Mesenchymal stem cell (in vitro differentiated cells and primary cell): ENCODE results near the gene COX6B2.
A peak's percentile ranks its signal among the peaks of the same experiment; 100 is the strongest.

Experiments
- DNase-seq: peaks from one replicate; pipeline ENCODE4 v3.0.0-alpha.2; 2013
- H2AFZ ChIP-seq: one replicate; pipeline ENCODE4 v1.6.1; 2013; ENCODE audit warnings: low read depth, mild to moderate bottlenecking, control low read depth, inconsistent platforms, low read length, moderate library complexity
- H2AK5ac ChIP-seq: 2 replicates; pipeline ENCODE4 v1.6.1; 2013; ENCODE audit warnings: low read length, moderate library complexity, mild to moderate bottlenecking, inconsistent platforms; ENCODE audit not compliant: severe bottlenecking
- H2BK120ac ChIP-seq: one replicate; pipeline ENCODE4 v1.6.1; 2013; ENCODE audit warnings: low read depth, mild to moderate bottlenecking, inconsistent platforms, low read length, moderate library complexity
- H2BK12ac ChIP-seq, 2 experiments: one replicate each; pipeline ENCODE4 v1.6.1; 2013; ENCODE audit warnings: inconsistent platforms in 2 of 2, low read length in 2 of 2, mild to moderate bottlenecking in 2 of 2, moderate library complexity in 2 of 2, control low read depth in 1 of 2
- H2BK15ac ChIP-seq: one replicate; pipeline ENCODE4 v1.6.1; 2013; ENCODE audit warnings: mild to moderate bottlenecking, low read depth, inconsistent platforms; ENCODE audit not compliant: poor library complexity, severe bottlenecking
- H2BK5ac ChIP-seq: 2 replicates; pipeline ENCODE4 v1.6.1; 2013; ENCODE audit warnings: low read depth, mild to moderate bottlenecking, low read length, control low read depth, inconsistent platforms; ENCODE audit not compliant: poor library complexity, severe bottlenecking
- H3K14ac ChIP-seq, 2 experiments: one replicate each; pipeline ENCODE4 v1.6.1; 2013; ENCODE audit warnings: inconsistent platforms in 2 of 2, low read length in 2 of 2, control low read depth in 1 of 2, mild to moderate bottlenecking in 1 of 2, moderate library complexity in 1 of 2
- H3K18ac ChIP-seq, 2 experiments: one replicate each; pipeline ENCODE4 v1.6.1; 2013; ENCODE audit warnings: inconsistent platforms in 2 of 2, low read length in 2 of 2, control low read depth in 1 of 2, low read depth in 1 of 2, mild to moderate bottlenecking in 1 of 2
- H3K23ac ChIP-seq, 2 experiments: one replicate each; pipeline ENCODE4 v1.6.1; 2013; ENCODE audit warnings: inconsistent platforms in 2 of 2, low read length in 2 of 2, mild to moderate bottlenecking in 2 of 2, moderate library complexity in 2 of 2, control low read depth in 1 of 2
- H3K27ac ChIP-seq: 2 replicates; pipeline ENCODE4 v1.5.1; 2013; ENCODE audit warnings: mild to moderate bottlenecking, moderate library complexity, low read length, control low read depth, inconsistent platforms; ENCODE audit not compliant: poor library complexity, severe bottlenecking
- H3K27me3 ChIP-seq, 2 experiments: 2 replicates each; pipeline versions ENCODE4 v1.6.1 to v1.7.0; 2013; ENCODE audit warnings: low read length in 2 of 2, mild to moderate bottlenecking in 2 of 2, moderate library complexity in 2 of 2, control low read depth in 1 of 2, inconsistent platforms in 1 of 2; ENCODE audit not compliant: control insufficient read depth in 1 of 2, insufficient read depth in 1 of 2
- H3K36me3 ChIP-seq, 2 experiments: 2 replicates each; pipeline versions ENCODE4 v1.6.1 to v1.7.0; 2013; ENCODE audit warnings: low read length in 2 of 2, control low read depth in 1 of 2, inconsistent platforms in 1 of 2, low read depth in 1 of 2, mild to moderate bottlenecking in 1 of 2; ENCODE audit not compliant: insufficient read depth in 2 of 2, control insufficient read depth in 1 of 2
- H3K4ac ChIP-seq, 2 experiments: one replicate each; pipeline ENCODE4 v1.6.1; 2013; ENCODE audit warnings: inconsistent platforms in 2 of 2, low read length in 2 of 2, mild to moderate bottlenecking in 2 of 2, moderate library complexity in 2 of 2, control low read depth in 1 of 2, low read depth in 1 of 2
- H3K4me1 ChIP-seq: 2 replicates; pipeline ENCODE4 v1.6.1; 2013; ENCODE audit warnings: low read depth, low read length, control low read depth; ENCODE audit not compliant: control insufficient read depth, insufficient read depth
- H3K4me2 ChIP-seq: 2 replicates; pipeline ENCODE4 v1.6.1; 2013; ENCODE audit warnings: low read length, mild to moderate bottlenecking, inconsistent platforms; ENCODE audit not compliant: poor library complexity, severe bottlenecking
- H3K4me3 ChIP-seq, 2 experiments: 2 replicates each; pipeline versions ENCODE4 v1.5.1 to v1.7.0; 2013; ENCODE audit warnings: low read length in 2 of 2, mild to moderate bottlenecking in 2 of 2, control low read depth in 1 of 2, low read depth in 1 of 2; ENCODE audit not compliant: insufficient read depth in 1 of 2
- H3K79me1 ChIP-seq: replicated peaks from 2 replicates; pipeline ENCODE4 v1.6.1; 2013; ENCODE audit warnings: mild to moderate bottlenecking, control low read depth, low read length, inconsistent platforms; ENCODE audit not compliant: poor library complexity, severe bottlenecking
- H3K9ac ChIP-seq: 2 replicates; pipeline ENCODE4 v1.7.0; 2013; ENCODE audit warnings: mild to moderate bottlenecking, low read length, moderate library complexity
- H3K9me3 ChIP-seq: 2 replicates; pipeline ENCODE4 v1.7.0; 2013; ENCODE audit warnings: mild to moderate bottlenecking, low read length; ENCODE audit not compliant: control insufficient read depth
- H4K8ac ChIP-seq: one replicate; pipeline ENCODE4 v1.6.1; 2013; ENCODE audit warnings: inconsistent platforms, mild to moderate bottlenecking, low read length, moderate library complexity
- H4K91ac ChIP-seq: one replicate; pipeline ENCODE4 v1.6.1; 2013; ENCODE audit warnings: mild to moderate bottlenecking, low read length, inconsistent platforms
- WGBS: methylation state at CpG from one replicate; pipeline ENCODE4 v1.1.7; 2013; ENCODE audit warnings: mixed read lengths; 5-methylcytosine and 5-hydroxymethylcytosine counted together

The COX6B2 gene

DNA sequence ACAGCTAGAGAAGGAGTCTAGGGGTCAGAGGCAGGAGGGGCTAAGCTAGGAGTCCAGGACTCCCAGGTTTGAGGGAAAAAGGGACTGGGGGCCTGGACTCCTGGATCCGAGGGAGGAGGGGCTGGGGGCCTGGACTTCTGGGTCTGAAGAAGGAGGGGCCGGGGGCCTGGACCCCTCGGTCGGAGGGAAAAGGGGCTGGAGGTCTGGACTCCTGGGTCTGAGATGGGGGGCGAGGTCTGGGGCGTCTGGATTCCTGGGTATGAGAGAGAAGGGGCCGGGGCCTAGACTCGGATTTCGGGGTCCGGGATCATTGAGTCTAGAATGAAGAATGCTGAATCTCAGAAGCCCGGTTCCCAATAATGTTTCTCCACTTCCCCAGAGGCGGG, 52.2 kb downstream of the COX6B2 start:
- Histone ChIP-seq H3K23ac (no peak overlapping the region), H4K8ac (peak overlapping the region; percentile 35), H2AFZ (no peak overlapping the region), H3K14ac (no peak overlapping the region), H4K91ac (no peak overlapping the region), H3K36me3 (peaks cover 36 to 61% of the 10 kb centered on the region in 2 experiments), H2BK15ac (no peak overlapping the region), H3K4ac (no peak overlapping the region), H3K9ac (peak overlapping the region; percentile 82), H2BK120ac (no peak overlapping the region), H3K4me1 (peaks cover 11% of the 10 kb centered on the region), H3K79me1 (no peaks in the 10 kb centered on the region), H3K18ac (no peak overlapping the region), H3K27me3 (no peaks in the 10 kb centered on the region), H3K27ac (no peak overlapping the region), H3K9me3 (no peaks in the 10 kb centered on the region), H3K4me3 (peak overlapping the region in 1 of 2 experiments; percentile 73), H2AK5ac (no peak overlapping the region), H2BK5ac (no peak overlapping the region), H3K4me2 (peak overlapping the region; percentile 67), H2BK12ac (no peak overlapping the region)
- WGBS, result 90% methylated on average over 12 of the region's 12 CpGs
- DNase-seq, result no peak

DNA sequence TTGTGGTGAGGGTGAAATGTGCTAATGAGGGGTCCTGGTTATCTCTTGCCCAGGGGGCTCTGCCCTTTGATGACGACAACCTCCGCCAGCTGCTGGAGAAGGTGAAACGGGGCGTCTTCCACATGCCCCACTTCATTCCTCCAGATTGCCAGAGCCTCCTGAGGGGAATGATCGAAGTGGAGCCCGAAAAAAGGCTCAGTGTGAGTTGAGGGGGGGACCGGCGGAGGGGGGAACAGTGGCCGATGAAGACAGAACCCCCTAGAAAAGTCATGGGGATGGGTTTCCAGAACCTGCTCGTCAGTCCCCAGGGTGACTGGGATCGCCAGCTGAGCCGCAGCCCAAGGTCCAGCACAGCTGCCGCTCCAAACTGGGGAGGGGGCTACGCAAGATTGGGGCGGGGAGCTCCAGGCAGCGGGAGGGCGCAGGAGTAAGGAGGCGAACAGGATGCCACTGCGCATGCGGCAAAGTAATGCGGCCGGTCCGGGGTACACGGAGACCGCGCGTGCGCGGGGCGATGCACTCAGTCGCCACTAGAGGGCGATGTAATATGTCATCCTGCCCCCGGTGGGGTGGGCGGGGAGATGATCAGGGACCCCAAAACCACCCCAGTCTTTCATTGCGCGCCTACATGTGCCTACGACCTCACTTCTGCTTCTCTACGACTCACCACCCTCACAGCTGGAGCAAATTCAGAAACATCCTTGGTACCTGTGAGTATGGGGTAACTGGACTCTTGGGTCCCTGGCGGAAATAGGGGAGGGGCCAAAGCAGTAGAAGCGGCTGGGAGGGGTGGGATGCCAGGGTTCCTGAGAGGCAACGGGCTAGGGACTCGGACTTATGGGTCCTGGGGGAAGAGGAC, 52.8 kb downstream of the COX6B2 start:
- Histone ChIP-seq H3K14ac (peak overlapping the region in 1 of 2 experiments; percentile 55), H3K4me3 (peak overlapping the region; percentile 37 to 73), H2BK12ac (no peak overlapping the region), H3K4ac (no peak overlapping the region), H2AFZ (peak overlapping the region; percentile 67), H4K91ac (no peak overlapping the region), H3K4me2 (peak overlapping the region; percentile 80), H2BK15ac (no peak overlapping the region), H3K9me3 (no peaks in the 10 kb centered on the region), H2BK5ac (no peak overlapping the region), H2AK5ac (no peak overlapping the region), H3K79me1 (no peaks in the 10 kb centered on the region), H3K18ac (peak overlapping the region in 1 of 2 experiments; percentile 69), H4K8ac (peak overlapping the region; percentile 87), H3K9ac (peak overlapping the region; percentile 82), H3K4me1 (peaks cover 11% of the 10 kb centered on the region), H3K27ac (no peak overlapping the region), H3K36me3 (peaks cover 31 to 59% of the 10 kb centered on the region in 2 experiments), H3K27me3 (no peaks in the 10 kb centered on the region), H2BK120ac (no peak overlapping the region), H3K23ac (no peak overlapping the region)
- DNase-seq, result peak; percentile 78
- WGBS, result 23% methylated on average over 36 of the region's 42 CpGs

DNA sequence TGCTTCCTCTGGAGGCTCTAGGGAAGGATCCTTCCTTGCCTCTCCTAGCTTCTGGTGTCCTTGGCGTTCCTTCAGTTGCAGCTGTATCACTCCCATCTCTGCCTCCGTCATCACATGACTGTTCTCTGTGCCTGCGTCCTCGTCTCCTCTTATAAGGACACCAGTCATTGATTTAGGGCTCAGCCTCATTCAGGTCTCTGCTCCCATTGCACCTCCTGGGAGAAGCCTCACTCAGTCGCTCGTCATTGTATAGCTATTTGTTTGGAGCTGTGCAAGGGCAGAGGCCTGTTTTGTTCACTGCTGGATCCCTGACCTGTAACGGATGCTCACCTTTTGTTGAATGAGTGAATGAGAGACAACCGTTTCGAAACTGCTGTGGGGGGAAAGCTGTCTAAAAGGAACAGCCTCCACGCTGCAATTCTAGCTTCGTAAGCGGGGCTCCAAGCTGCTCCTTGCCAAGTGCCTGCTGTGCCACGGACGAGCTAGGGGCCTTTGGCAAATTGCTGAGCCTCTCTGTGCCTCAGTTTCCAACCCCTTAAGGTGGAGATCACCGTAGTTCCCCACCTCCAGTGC, 53.5 kb downstream of the COX6B2 start:
- H3K36me3 ChIP-seq, result peaks cover 25 to 56% of the 10 kb centered on the region in 2 experiments
- H2AFZ ChIP-seq, result no peak overlapping the region
- no peak overlapping the region for H3K4me2 ChIP-seq
- no peak overlapping the region for H3K18ac ChIP-seq
- H2BK12ac ChIP-seq, result no peak overlapping the region
- no peak overlapping the region for H3K4ac ChIP-seq
- H4K8ac ChIP-seq, result peak overlapping the region; percentile 87
- H3K23ac ChIP-seq, result no peak overlapping the region
- no peaks in the 10 kb centered on the region for H3K27me3 ChIP-seq
- H3K9ac ChIP-seq, result peak overlapping the region; percentile 82
- H3K14ac ChIP-seq, result no peak overlapping the region
- H2BK15ac ChIP-seq, result no peak overlapping the region
- no peak overlapping the region for H4K91ac ChIP-seq
- H2BK5ac ChIP-seq, result no peak overlapping the region
- no peaks in the 10 kb centered on the region for H3K9me3 ChIP-seq
- peaks cover 11% of the 10 kb centered on the region for H3K4me1 ChIP-seq
- no peak for DNase-seq
- 87% methylated on average over 15 of the region's 15 CpGs for WGBS
- no peak overlapping the region for H3K27ac ChIP-seq
- no peak overlapping the region for H2AK5ac ChIP-seq
- H2BK120ac ChIP-seq, result no peak overlapping the region
- no peak overlapping the region for H3K4me3 ChIP-seq
- H3K79me1 ChIP-seq, result no peaks in the 10 kb centered on the region

DNA sequence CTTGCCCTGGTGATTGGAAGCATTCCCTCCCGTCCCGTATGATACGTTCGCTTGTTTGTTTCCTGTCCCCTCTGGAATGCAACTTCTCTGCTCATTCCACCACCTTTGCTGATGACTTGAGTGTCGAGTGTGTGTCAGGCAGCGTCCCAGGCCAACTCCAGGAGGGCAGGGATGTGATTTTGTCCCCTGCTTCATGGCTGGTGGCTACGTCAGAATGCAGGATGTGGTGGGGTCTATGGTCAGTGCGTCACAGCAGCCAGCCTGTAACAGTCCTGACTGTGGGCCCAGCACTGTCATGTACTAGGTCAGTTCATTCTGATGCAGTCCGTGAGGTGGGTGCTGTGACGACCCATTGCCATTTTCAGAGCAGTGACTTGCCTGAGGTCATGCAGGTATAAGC, 54.5 kb downstream of the COX6B2 start:
- no peaks in the 10 kb centered on the region for H3K9me3 ChIP-seq

More for the DNA sequence above, 54.5 kb downstream of the COX6B2 start:
- no peak overlapping the region for H3K18ac ChIP-seq
- no peak overlapping the region for H3K4ac ChIP-seq
- no peak overlapping the region for H3K4me2 ChIP-seq
- 94% methylated on average over 10 of the region's 10 CpGs for WGBS
- H3K14ac ChIP-seq, result no peak overlapping the region
- peaks cover 11% of the 10 kb centered on the region for H3K4me1 ChIP-seq
- no peaks in the 10 kb centered on the region for H3K27me3 ChIP-seq
- H2BK5ac ChIP-seq, result no peak overlapping the region
- no peak overlapping the region for H2BK15ac ChIP-seq
- peaks cover 17 to 58% of the 10 kb centered on the region in 2 experiments for H3K36me3 ChIP-seq
- no peak overlapping the region for H3K9ac ChIP-seq
- no peak for DNase-seq
- no peaks in the 10 kb centered on the region for H3K79me1 ChIP-seq
- no peak overlapping the region for H2AFZ ChIP-seq
- no peak overlapping the region for H3K4me3 ChIP-seq
- H3K27ac ChIP-seq, result no peak overlapping the region
- no peak overlapping the region for H2AK5ac ChIP-seq
- H2BK12ac ChIP-seq, result no peak overlapping the region
- no peak overlapping the region for H2BK120ac ChIP-seq
- peak overlapping the region; percentile 18 for H4K91ac ChIP-seq
- H3K23ac ChIP-seq, result no peak overlapping the region
- H4K8ac ChIP-seq, result no peak overlapping the region
